ACC112 (cell line): ENCODE measurements around the gene PCDH17.
A peak's percentile ranks its signal among the peaks of the same experiment; 100 is the strongest.

Source experiments
- H2AFZ ChIP-seq: fragments of 200-600 bp; sonication (generic); one replicate; pipeline ENCODE4 v1.6.0; 2017; ENCODE audit warnings: antibody characterized with exemption, low read length; ENCODE audit not compliant: unreplicated experiment
- H3K27ac ChIP-seq: fragments of 200-600 bp; sonication (generic); 2 replicates; pipeline ENCODE4 v1.5.1; 2014; ENCODE audit warnings: low read depth, mild to moderate bottlenecking, antibody characterized with exemption, low read length, moderate library complexity
- H3K27me3 ChIP-seq: fragments of 200-600 bp; sonication (generic); 2 replicates; pipeline ENCODE4 v1.6.1; 2014; ENCODE audit warnings: mild to moderate bottlenecking, antibody characterized with exemption, low read length, moderate library complexity, mixed read lengths; ENCODE audit not compliant: insufficient read depth
- H3K36me3 ChIP-seq: fragments of 200-600 bp; sonication (generic); 2 replicates; pipeline ENCODE4 v1.6.1; 2016; ENCODE audit warnings: mild to moderate bottlenecking, antibody characterized with exemption, low read length, moderate library complexity, mixed read lengths; ENCODE audit not compliant: insufficient read depth
- H3K4me1 ChIP-seq: fragments of 200-600 bp; sonication (generic); one replicate; pipeline ENCODE4 v1.6.1; 2016; ENCODE audit warnings: low read length, mixed read lengths; ENCODE audit not compliant: insufficient read depth, unreplicated experiment, control insufficient read depth
- H3K4me3 ChIP-seq: fragments of 200-600 bp; sonication (generic); 2 replicates; pipeline ENCODE4 v1.5.1; 2014; ENCODE audit warnings: mild to moderate bottlenecking, low read depth, low read length
- H3K79me2 ChIP-seq: fragments of 200-600 bp; sonication (generic); one replicate; pipeline ENCODE4 v1.6.0; 2016; ENCODE audit warnings: low read length; ENCODE audit not compliant: control insufficient read depth, unreplicated experiment, insufficient read depth

Gene PCDH17

GRCh38 chr13:57629391-57629804 is 2.1 kb upstream of the PCDH17 start:
- H3K27ac ChIP-seq: no peak overlapping the region
- no peak overlapping the region for H2AFZ ChIP-seq
- no peak overlapping the region for H3K4me3 ChIP-seq

GRCh38 chr13:57629821-57630235 is 1.7 kb upstream of the PCDH17 start:
- H3K36me3 ChIP-seq: no peaks in the 10 kb centered on the region
- no peak overlapping the region for H3K4me3 ChIP-seq
- H3K27me3 ChIP-seq: peaks cover 71% of the 10 kb centered on the region
- no peak overlapping the region for H3K27ac ChIP-seq
- H3K79me2 ChIP-seq: no peaks in the 10 kb centered on the region
- no peaks in the 10 kb centered on the region for H3K4me1 ChIP-seq
- H2AFZ ChIP-seq: no peak overlapping the region

More at GRCh38 chr13:57629391-57629804, 2.1 kb upstream of the PCDH17 start:
- Histone ChIP-seq H3K79me2 (no peaks in the 10 kb centered on the region), H3K36me3 (no peaks in the 10 kb centered on the region), H3K4me1 (no peaks in the 10 kb centered on the region), H3K27me3 (peaks cover 66% of the 10 kb centered on the region)

- H3K36me3 ChIP-seq: no peaks in the 10 kb centered on the region
- peaks cover 77% of the 10 kb centered on the region for H3K27me3 ChIP-seq
- H3K4me3 ChIP-seq: peak overlapping the region; percentile 59; the same call in 1 of the 2 replicates
- H3K27ac ChIP-seq: no peak overlapping the region
- H3K79me2 ChIP-seq: no peaks in the 10 kb centered on the region
- no peak overlapping the region for H2AFZ ChIP-seq
- H3K4me1 ChIP-seq: no peaks in the 10 kb centered on the region
Observed at GRCh38 chr13:57630661-57631595, 616 bp upstream of the PCDH17 start.

- Histone ChIP-seq H2AFZ (no peak overlapping the region), H3K79me2 (no peaks in the 10 kb centered on the region), H3K36me3 (no peaks in the 10 kb centered on the region), H3K4me1 (no peaks in the 10 kb centered on the region), H3K4me3 (peak overlapping the region; percentile 59; the same call in 1 of the 2 replicates), H3K27ac (no peak overlapping the region), H3K27me3 (peaks cover 77% of the 10 kb centered on the region)
Observed at GRCh38 chr13:57632276-57633140, 964 bp downstream of the PCDH17 start.

GRCh38 chr13:57633141-57633949 is 1.8 kb downstream of the PCDH17 start:
- Histone ChIP-seq H2AFZ (no peak overlapping the region), H3K4me1 (no peaks in the 10 kb centered on the region), H3K36me3 (no peaks in the 10 kb centered on the region), H3K27ac (no peak overlapping the region), H3K79me2 (no peaks in the 10 kb centered on the region), H3K27me3 (peaks cover 72% of the 10 kb centered on the region), H3K4me3 (no peak overlapping the region)

GRCh38 chr13:57633950-57634838 is 2.6 kb downstream of the PCDH17 start:
- no peaks in the 10 kb centered on the region for H3K36me3 ChIP-seq
- peaks cover 63% of the 10 kb centered on the region for H3K27me3 ChIP-seq
- H3K4me3 ChIP-seq: no peak overlapping the region
- no peak overlapping the region for H3K27ac ChIP-seq
- H3K79me2 ChIP-seq: no peaks in the 10 kb centered on the region
- H3K4me1 ChIP-seq: no peaks in the 10 kb centered on the region
- H2AFZ ChIP-seq: no peak overlapping the region

- Histone ChIP-seq H3K27me3 (peaks cover 57% of the 10 kb centered on the region), H3K36me3 (no peaks in the 10 kb centered on the region), H3K27ac (no peak overlapping the region), H3K79me2 (no peaks in the 10 kb centered on the region), H3K4me3 (no peak overlapping the region), H2AFZ (no peak overlapping the region), H3K4me1 (no peaks in the 10 kb centered on the region)
Observed at GRCh38 chr13:57634839-57635165, 3.3 kb downstream of the PCDH17 start.

- Histone ChIP-seq H3K79me2 (no peaks in the 10 kb centered on the region), H3K36me3 (no peaks in the 10 kb centered on the region), H3K4me3 (no peak overlapping the region), H2AFZ (no peak overlapping the region), H3K4me1 (no peaks in the 10 kb centered on the region), H3K27me3 (peaks cover 49% of the 10 kb centered on the region), H3K27ac (no peak overlapping the region)
Observed at GRCh38 chr13:57635541-57636085, 4.1 kb downstream of the PCDH17 start.

GRCh38 chr13:57636816-57637215 is 5.3 kb downstream of the PCDH17 start:
- no peak overlapping the region for H3K27ac ChIP-seq
- no peak overlapping the region for H3K4me3 ChIP-seq
- no peaks in the 10 kb centered on the region for H3K4me1 ChIP-seq
- no peaks in the 10 kb centered on the region for H3K36me3 ChIP-seq
- H2AFZ ChIP-seq: no peak overlapping the region
- no peaks in the 10 kb centered on the region for H3K79me2 ChIP-seq
- H3K27me3 ChIP-seq: peaks cover 37% of the 10 kb centered on the region
